Lower leg skin (tissue), 3 donors: ENCODE results near the gene KLHDC4.

ENCODE experiments used
- POLR2A ChIP-seq, 2 donors: fragments of 450-650 bp; IDR thresholded peaks; one replicate each; pipeline ENCODE4 v1.6.1; 2016 to 2017; ENCODE audit warnings: antibody characterized with exemption in 2 of 2, mild to moderate bottlenecking in 1 of 2, moderate library complexity in 1 of 2
- TF ChIP-seq, protein P1 (sequence below), 3 donors: fragments of 450-650 bp; IDR thresholded peaks; one replicate each; pipeline ENCODE4 v1.5.1; 2016; ENCODE audit warnings: antibody characterized with exemption in 3 of 3, mild to moderate bottlenecking in 3 of 3, moderate library complexity in 2 of 3

- TF ChIP-seq, protein P1, sequence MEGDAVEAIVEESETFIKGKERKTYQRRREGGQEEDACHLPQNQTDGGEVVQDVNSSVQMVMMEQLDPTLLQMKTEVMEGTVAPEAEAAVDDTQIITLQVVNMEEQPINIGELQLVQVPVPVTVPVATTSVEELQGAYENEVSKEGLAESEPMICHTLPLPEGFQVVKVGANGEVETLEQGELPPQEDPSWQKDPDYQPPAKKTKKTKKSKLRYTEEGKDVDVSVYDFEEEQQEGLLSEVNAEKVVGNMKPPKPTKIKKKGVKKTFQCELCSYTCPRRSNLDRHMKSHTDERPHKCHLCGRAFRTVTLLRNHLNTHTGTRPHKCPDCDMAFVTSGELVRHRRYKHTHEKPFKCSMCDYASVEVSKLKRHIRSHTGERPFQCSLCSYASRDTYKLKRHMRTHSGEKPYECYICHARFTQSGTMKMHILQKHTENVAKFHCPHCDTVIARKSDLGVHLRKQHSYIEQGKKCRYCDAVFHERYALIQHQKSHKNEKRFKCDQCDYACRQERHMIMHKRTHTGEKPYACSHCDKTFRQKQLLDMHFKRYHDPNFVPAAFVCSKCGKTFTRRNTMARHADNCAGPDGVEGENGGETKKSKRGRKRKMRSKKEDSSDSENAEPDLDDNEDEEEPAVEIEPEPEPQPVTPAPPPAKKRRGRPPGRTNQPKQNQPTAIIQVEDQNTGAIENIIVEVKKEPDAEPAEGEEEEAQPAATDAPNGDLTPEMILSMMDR (IDR thresholded peaks at IDR 0.05), result no peak
- no peak for TF ChIP-seq POLR2A (IDR thresholded peaks at IDR 0.05)
Observed at GRCh38 chr16:87698676-87699199, 67.0 kb downstream of the KLHDC4 start.
